Prostate gland (tissue), 2 donors: ENCODE results near the gene SLC44A2.

Source experiments
- POLR2A ChIP-seq: fragments of 450-650 bp; IDR thresholded peaks from one replicate; pipeline ENCODE4 v1.6.1; 2016; ENCODE audit warnings: antibody characterized with exemption, mild to moderate bottlenecking
- POLR2AphosphoS5 ChIP-seq: sonication (generic); formaldehyde crosslinking; IDR thresholded peaks from one replicate; pipeline ENCODE4 v1.6.1; 2017; ENCODE audit warnings: antibody characterized with exemption
- TF ChIP-seq, protein P1 (sequence below), 4 experiments: fragments of 200-600 bp in 2 of 4; fragments of 450-650 bp in 2 of 4; sonication (generic) in 2 of 4; IDR thresholded peaks; 1 replicate in 3 of 4; 2 replicates in 1 of 4; pipeline ENCODE4 v1.5.1; 2016 to 2019; ENCODE audit warnings: antibody characterized with exemption in 4 of 4, mild to moderate bottlenecking in 2 of 4, moderate library complexity in 2 of 4

DNA sequence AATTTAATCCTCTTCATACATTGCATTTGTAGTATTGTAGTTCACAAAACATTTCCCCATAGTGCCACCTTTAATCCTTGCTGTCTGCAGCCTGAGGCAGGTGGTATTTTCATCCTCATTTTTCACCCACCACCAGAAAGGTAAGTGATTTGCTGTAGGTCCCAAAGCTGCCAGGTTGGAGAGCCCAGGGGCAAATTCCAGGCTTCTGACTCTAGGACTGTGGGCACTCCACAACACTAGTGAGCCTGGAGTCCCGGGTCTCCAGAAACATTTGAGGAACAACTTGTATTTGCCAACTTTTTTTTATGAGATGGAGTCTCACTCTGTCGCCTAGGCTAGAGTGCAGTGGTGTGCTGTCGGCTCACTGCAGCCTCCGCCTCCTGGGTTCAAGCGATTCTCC, 35.0 kb downstream of the SLC44A2 start:
- TF ChIP-seq, protein P1, sequence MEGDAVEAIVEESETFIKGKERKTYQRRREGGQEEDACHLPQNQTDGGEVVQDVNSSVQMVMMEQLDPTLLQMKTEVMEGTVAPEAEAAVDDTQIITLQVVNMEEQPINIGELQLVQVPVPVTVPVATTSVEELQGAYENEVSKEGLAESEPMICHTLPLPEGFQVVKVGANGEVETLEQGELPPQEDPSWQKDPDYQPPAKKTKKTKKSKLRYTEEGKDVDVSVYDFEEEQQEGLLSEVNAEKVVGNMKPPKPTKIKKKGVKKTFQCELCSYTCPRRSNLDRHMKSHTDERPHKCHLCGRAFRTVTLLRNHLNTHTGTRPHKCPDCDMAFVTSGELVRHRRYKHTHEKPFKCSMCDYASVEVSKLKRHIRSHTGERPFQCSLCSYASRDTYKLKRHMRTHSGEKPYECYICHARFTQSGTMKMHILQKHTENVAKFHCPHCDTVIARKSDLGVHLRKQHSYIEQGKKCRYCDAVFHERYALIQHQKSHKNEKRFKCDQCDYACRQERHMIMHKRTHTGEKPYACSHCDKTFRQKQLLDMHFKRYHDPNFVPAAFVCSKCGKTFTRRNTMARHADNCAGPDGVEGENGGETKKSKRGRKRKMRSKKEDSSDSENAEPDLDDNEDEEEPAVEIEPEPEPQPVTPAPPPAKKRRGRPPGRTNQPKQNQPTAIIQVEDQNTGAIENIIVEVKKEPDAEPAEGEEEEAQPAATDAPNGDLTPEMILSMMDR (IDR thresholded peaks at IDR 0.05): no peak
- TF ChIP-seq POLR2AphosphoS5 (no peak), POLR2A (no peak)
